ENCODE measurements around the gene MUC22. TPM values are rescaled to one million over a fixed set of nuclear protein-coding genes. Genes with fewer than 3 reads are reported as not detected.

The MUC22 gene
- polyA plus RNA-seq, 3 donors: not detected

GRCh38 chr6:30964075-30964474 is 46.2 kb upstream of the MUC22 start:
- intact Hi-C loops (cut with micrococcal nuclease): no loop called here
- Histone ChIP-seq H3K36me3 (replicated peaks in 1 of 2; ENCODE audit: control insufficient read depth in 1 of 2, insufficient read depth in 2 of 2, low read length in 2 of 2) (no peaks in the 10 kb centered on the region), H2AFZ (ENCODE audit: insufficient read depth, low read depth, low read length, poor library complexity, severe bottlenecking) (no peak overlapping the region), H3K79me2 (ENCODE audit: insufficient read depth, low read length) (no peaks in the 10 kb centered on the region), H3K4me1 (ENCODE audit: control insufficient read depth in 1 of 2, insufficient read depth in 2 of 2, low read length in 2 of 2) (peaks cover 0 to 5% of the 10 kb centered on the region in 2 donors), H3K27me3 (ENCODE audit: control insufficient read depth in 2 of 2, insufficient read depth in 2 of 2, low read length in 2 of 2) (no peaks in the 10 kb centered on the region), H3K27ac (ENCODE audit: low read depth in 1 of 2, low read length in 2 of 2) (no peak overlapping the region), H3K9me3 (replicated peaks in 1 of 2; ENCODE audit: control insufficient read depth in 1 of 2, insufficient read depth in 1 of 2, low read length in 2 of 2) (no peaks in the 10 kb centered on the region), H3K9ac (ENCODE audit: insufficient read depth, low read length, poor library complexity, severe bottlenecking) (no peak overlapping the region), H3K4me2 (replicated peaks; ENCODE audit: extremely low read depth, low read length, poor library complexity, severe bottlenecking) (no peak overlapping the region), H4K20me1 (ENCODE audit: insufficient read depth, low read length) (no peaks in the 10 kb centered on the region), H3K4me3 (replicated peaks in 1 of 3; ENCODE audit: low read depth in 2 of 3, low read length in 3 of 3) (no peak overlapping the region)
- Mint-ChIP-seq H3K36me3 (no peaks in the 10 kb centered on the region), H3K4me3 (no peak overlapping the region), H3K4me1 (peaks cover 2% of the 10 kb centered on the region), H3K27me3 (ENCODE audit: low read depth in 3 of 3) (peaks cover 10 to 24% (median 11%) of the 10 kb centered on the region in 3 donors), H3K9me3 (no peaks in the 10 kb centered on the region), H3K27ac (no peak overlapping the region)
- TF ChIP-seq, protein P1, sequence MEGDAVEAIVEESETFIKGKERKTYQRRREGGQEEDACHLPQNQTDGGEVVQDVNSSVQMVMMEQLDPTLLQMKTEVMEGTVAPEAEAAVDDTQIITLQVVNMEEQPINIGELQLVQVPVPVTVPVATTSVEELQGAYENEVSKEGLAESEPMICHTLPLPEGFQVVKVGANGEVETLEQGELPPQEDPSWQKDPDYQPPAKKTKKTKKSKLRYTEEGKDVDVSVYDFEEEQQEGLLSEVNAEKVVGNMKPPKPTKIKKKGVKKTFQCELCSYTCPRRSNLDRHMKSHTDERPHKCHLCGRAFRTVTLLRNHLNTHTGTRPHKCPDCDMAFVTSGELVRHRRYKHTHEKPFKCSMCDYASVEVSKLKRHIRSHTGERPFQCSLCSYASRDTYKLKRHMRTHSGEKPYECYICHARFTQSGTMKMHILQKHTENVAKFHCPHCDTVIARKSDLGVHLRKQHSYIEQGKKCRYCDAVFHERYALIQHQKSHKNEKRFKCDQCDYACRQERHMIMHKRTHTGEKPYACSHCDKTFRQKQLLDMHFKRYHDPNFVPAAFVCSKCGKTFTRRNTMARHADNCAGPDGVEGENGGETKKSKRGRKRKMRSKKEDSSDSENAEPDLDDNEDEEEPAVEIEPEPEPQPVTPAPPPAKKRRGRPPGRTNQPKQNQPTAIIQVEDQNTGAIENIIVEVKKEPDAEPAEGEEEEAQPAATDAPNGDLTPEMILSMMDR (IDR thresholded peaks at IDR 0.05): no peak
- no peak for DNase-seq
- WGBS (ENCODE audit: insufficient coverage): 64% methylated on average over 4 of the region's 4 CpGs

GRCh38 chr6:30965140-30965601 is 45.1 kb upstream of the MUC22 start:
- Histone ChIP-seq H3K4me3 (replicated peaks in 1 of 3; ENCODE audit: low read depth in 2 of 3, low read length in 3 of 3) (no peak overlapping the region), H3K79me2 (ENCODE audit: insufficient read depth, low read length) (no peaks in the 10 kb centered on the region), H3K27me3 (ENCODE audit: control insufficient read depth in 2 of 2, insufficient read depth in 2 of 2, low read length in 2 of 2) (no peaks in the 10 kb centered on the region), H3K9me3 (replicated peaks in 1 of 2; ENCODE audit: control insufficient read depth in 1 of 2, insufficient read depth in 1 of 2, low read length in 2 of 2) (no peaks in the 10 kb centered on the region), H4K20me1 (ENCODE audit: insufficient read depth, low read length) (no peaks in the 10 kb centered on the region), H3K4me2 (replicated peaks; ENCODE audit: extremely low read depth, low read length, poor library complexity, severe bottlenecking) (no peak overlapping the region), H3K36me3 (replicated peaks in 1 of 2; ENCODE audit: control insufficient read depth in 1 of 2, insufficient read depth in 2 of 2, low read length in 2 of 2) (no peaks in the 10 kb centered on the region), H3K4me1 (ENCODE audit: control insufficient read depth in 1 of 2, insufficient read depth in 2 of 2, low read length in 2 of 2) (peaks cover 5 to 10% of the 10 kb centered on the region in 2 donors), H2AFZ (ENCODE audit: insufficient read depth, low read depth, low read length, poor library complexity, severe bottlenecking) (no peak overlapping the region), H3K9ac (ENCODE audit: insufficient read depth, low read length, poor library complexity, severe bottlenecking) (no peak overlapping the region), H3K27ac (ENCODE audit: low read depth in 1 of 2, low read length in 2 of 2) (no peak overlapping the region)
- H3K4me3 Mint-ChIP-seq: no peak overlapping the region
- WGBS (ENCODE audit: insufficient coverage): 88% methylated on average over 5 of the region's 5 CpGs
- intact Hi-C loops (cut with micrococcal nuclease): no loop called here
- peaks cover 7 to 18% (median 8%) of the 10 kb centered on the region in 3 donors for H3K27me3 Mint-ChIP-seq (ENCODE audit: low read depth in 3 of 3)
- peak overlapping the region in 1 of 7 donors; percentile 33 for H3K27ac Mint-ChIP-seq
- H3K4me1 Mint-ChIP-seq: peaks cover 7% of the 10 kb centered on the region
- TF ChIP-seq, protein P1 (IDR thresholded peaks at IDR 0.05): no peak
- H3K36me3 Mint-ChIP-seq: no peaks in the 10 kb centered on the region
- H3K9me3 Mint-ChIP-seq: no peaks in the 10 kb centered on the region
- no peak for DNase-seq

Measured in CD14-positive monocyte (primary cell).